Prostate gland (tissue), 2 donors: ENCODE measurements around the gene PLCB1. TPM values are rescaled to one million over a fixed set of nuclear protein-coding genes. Genes with fewer than 3 reads are reported as not detected.
"Not testable (repeated sequence)": the region's sequence is repeated elsewhere in the genome, so short reads cannot be mapped to it uniquely, and the experiment has no call there.

Experiments used
- DNase-seq: peaks from one replicate; pipeline ENCODE4 v3.0.0-alpha.2; 2019; ENCODE audit warnings: low spot score
- H3K27ac ChIP-seq, 2 donors: fragments of 200-600 bp; sonication (generic); 2 replicates each; pipeline ENCODE4 v1.5.1; 2017 to 2019
- H3K27me3 ChIP-seq: fragments of 200-600 bp; sonication (generic); replicated peaks from 2 replicates; pipeline ENCODE4 v1.5.1; 2019; ENCODE audit not compliant: insufficient read depth
- H3K36me3 ChIP-seq, 2 donors: fragments of 200-600 bp; sonication (generic); 1 replicate in 1 of 2; 2 replicates in 1 of 2; pipeline versions ENCODE4 v1.5.1 to v1.8.1; 2017 to 2019
- H3K4me1 ChIP-seq: fragments of 200-600 bp; sonication (generic); replicated peaks from 2 replicates; pipeline ENCODE4 v1.5.1; 2019
- H3K4me3 ChIP-seq, 2 donors: fragments of 200-600 bp; sonication (generic); 2 replicates each; pipeline ENCODE4 v1.5.1; 2017 to 2019
- H3K9me3 ChIP-seq: fragments of 200-600 bp; sonication (generic); 2 replicates; pipeline ENCODE4 v1.5.1; 2017
- CTCF ChIP-seq, 4 experiments: fragments of 200-600 bp in 2 of 4; fragments of 450-650 bp in 2 of 4; sonication (generic) in 2 of 4; IDR thresholded peaks; 1 replicate in 3 of 4; 2 replicates in 1 of 4; pipeline ENCODE4 v1.5.1; 2016 to 2019; ENCODE audit warnings: antibody characterized with exemption in 4 of 4, mild to moderate bottlenecking in 2 of 4, moderate library complexity in 2 of 4
- POLR2A ChIP-seq: fragments of 450-650 bp; IDR thresholded peaks from one replicate; pipeline ENCODE4 v1.6.1; 2016; ENCODE audit warnings: antibody characterized with exemption, mild to moderate bottlenecking
- POLR2AphosphoS5 ChIP-seq: sonication (generic); formaldehyde crosslinking; IDR thresholded peaks from one replicate; pipeline ENCODE4 v1.6.1; 2017; ENCODE audit warnings: antibody characterized with exemption
- WGBS: methylation state at CpG from one replicate; pipeline ENCODE4 v1.1.5; 2018; 5-methylcytosine and 5-hydroxymethylcytosine counted together
- intact Hi-C: fragments of 100-400 bp; cut with DNase I; formaldehyde crosslinking; loops from one replicate; pipeline ENCODE4 v1.14.2; 2022
- total RNA-seq, 2 donors: library from RNA; depleted of rRNA; stranded (reverse); fragments of >200 nt; gene quantifications; one replicate each; pipeline ENCODE4 v1.1.0, GENCODE V29; 2016

Gene PLCB1
- total RNA-seq, 2 donors from 2014 or later = 24.3 to 26.3 TPM

GRCh38 chr20:8837396-8837795 is 705.3 kb downstream of the PLCB1 start:
- DNase-seq = no peak
- Histone ChIP-seq H3K27me3 (no peaks in the 10 kb centered on the region), H3K9me3 (no peaks in the 10 kb centered on the region), H3K4me3 (no peak overlapping the region), H3K4me1 (no peaks in the 10 kb centered on the region), H3K36me3 (no peaks in the 10 kb centered on the region), H3K27ac (no peak overlapping the region)
- TF ChIP-seq POLR2AphosphoS5 = no peak
- TF ChIP-seq POLR2A = no peak
- no peak for TF ChIP-seq CTCF (IDR thresholded peaks at IDR 0.05)
- intact Hi-C loops = no loop called here

GRCh38 chr20:8842525-8842924 is 710.5 kb downstream of the PLCB1 start:
- no peaks in the 10 kb centered on the region for H3K27me3 ChIP-seq
- no peak overlapping the region for H3K4me3 ChIP-seq
- 98% methylated on average over 13 of the region's 13 CpGs for WGBS
- DNase-seq = no peak
- H3K27ac ChIP-seq = no peak overlapping the region
- no peak for TF ChIP-seq POLR2A
- TF ChIP-seq POLR2AphosphoS5 = no peak
- TF ChIP-seq CTCF (IDR thresholded peaks at IDR 0.05) = no peak
- H3K4me1 ChIP-seq = no peaks in the 10 kb centered on the region
- intact Hi-C loops = no loop called here
- H3K9me3 ChIP-seq = no peaks in the 10 kb centered on the region
- no peaks in the 10 kb centered on the region for H3K36me3 ChIP-seq

- no peaks in the 10 kb centered on the region for H3K27me3 ChIP-seq
- H3K9me3 ChIP-seq = no peaks in the 10 kb centered on the region
- 54% methylated on average over 5 of the region's 5 CpGs for WGBS
Observed at GRCh38 chr20:8844179-8844578, 712.1 kb downstream of the PLCB1 start.

GRCh38 chr20:8849990-8850389 is 717.9 kb downstream of the PLCB1 start:
- intact Hi-C loops = loop anchor here (5.0 to 10.0 kb wide), 2 partner anchors 97 to 375 kb away; no protein-coding TSS in a partner anchor
- no peaks in the 10 kb centered on the region for H3K9me3 ChIP-seq
- no peak overlapping the region for H3K4me3 ChIP-seq
- no peaks in the 10 kb centered on the region for H3K27me3 ChIP-seq
- H3K27ac ChIP-seq = no peak overlapping the region
- no peak for DNase-seq
- no peaks in the 10 kb centered on the region for H3K36me3 ChIP-seq
- TF ChIP-seq POLR2A (no peak), CTCF (IDR thresholded peaks at IDR 0.05) (no peak), POLR2AphosphoS5 (no peak)
- no peaks in the 10 kb centered on the region for H3K4me1 ChIP-seq
- WGBS = 97% methylated on average over 7 of the region's 7 CpGs

More at GRCh38 chr20:8844179-8844578, 712.1 kb downstream of the PLCB1 start:
- DNase-seq = no peak
- Histone ChIP-seq H3K27ac (no peak overlapping the region), H3K4me3 (no peak overlapping the region), H3K4me1 (no peaks in the 10 kb centered on the region), H3K36me3 (no peaks in the 10 kb centered on the region)
- intact Hi-C loops = no loop called here
- TF ChIP-seq POLR2AphosphoS5 (no peak), CTCF (IDR thresholded peaks at IDR 0.05) (no peak), POLR2A (no peak)

- no peaks in the 10 kb centered on the region for H3K9me3 ChIP-seq
- H3K27ac ChIP-seq = no peak overlapping the region
- no peak for DNase-seq
- H3K4me3 ChIP-seq = no peak overlapping the region
- TF ChIP-seq POLR2AphosphoS5 (no peak), CTCF (IDR thresholded peaks at IDR 0.05) (no peak), POLR2A (no peak)
- WGBS = 100% methylated on average over 1 of the region's 1 CpG
- H3K4me1 ChIP-seq = no peaks in the 10 kb centered on the region
- no peaks in the 10 kb centered on the region for H3K36me3 ChIP-seq
- no peaks in the 10 kb centered on the region for H3K27me3 ChIP-seq
- intact Hi-C loops = loop anchor here (5.0 to 10.0 kb wide), 2 partner anchors 96 to 373 kb away; no protein-coding TSS in a partner anchor
Observed at GRCh38 chr20:8851446-8851845, 719.4 kb downstream of the PLCB1 start.

- intact Hi-C loops = loop anchor here (5.0 to 10.0 kb wide), 2 partner anchors 95 to 373 kb away; no protein-coding TSS in a partner anchor
- H3K27me3 ChIP-seq, H3K36me3 ChIP-seq, H3K27ac ChIP-seq, H3K4me3 ChIP-seq, DNase-seq, H3K9me3 ChIP-seq, H3K4me1 ChIP-seq: not testable (repeated sequence)
- 76% methylated on average over 2 of the region's 2 CpGs for WGBS
Observed at GRCh38 chr20:8851919-8852318, 719.9 kb downstream of the PLCB1 start.

GRCh38 chr20:8853211-8853610 is 721.1 kb downstream of the PLCB1 start:
- not testable (repeated sequence) for H3K4me3 ChIP-seq, H3K36me3 ChIP-seq, H3K4me1 ChIP-seq, H3K9me3 ChIP-seq, H3K27ac ChIP-seq, DNase-seq, H3K27me3 ChIP-seq
- 62% methylated on average over 3 of the region's 3 CpGs for WGBS
- intact Hi-C loops = loop anchor here (5.0 to 10.0 kb wide), 2 partner anchors 94 to 372 kb away; no protein-coding TSS in a partner anchor
